Immature natural killer cell (primary cell): ENCODE measurements around the gene HPCA. TPM values are rescaled to one million over a fixed set of nuclear protein-coding genes. Genes with fewer than 3 reads are reported as not detected.

Source experiments
- DNase-seq, 3 donors: peaks; one replicate each; pipeline ENCODE4 v3.0.0; 2022; ENCODE audit warnings: mixed read lengths in 1 of 3
- H3K27ac Mint-ChIP-seq, 6 donors: one replicate each; pipeline ENCODE4 v1.8.0; 2020; ENCODE audit warnings: mixed read lengths in 6 of 6, mild to moderate bottlenecking in 5 of 6, inconsistent platforms in 4 of 6, moderate library complexity in 3 of 6
- H3K27me3 Mint-ChIP-seq, 3 donors: one replicate each; pipeline ENCODE4 v1.8.0; 2020 to 2021; ENCODE audit warnings: low read depth in 3 of 3, mild to moderate bottlenecking in 3 of 3, mixed read lengths in 3 of 3, moderate library complexity in 3 of 3, inconsistent platforms in 1 of 3
- H3K36me3 Mint-ChIP-seq, 3 donors: one replicate each; pipeline ENCODE4 v1.8.0; 2020; ENCODE audit warnings: mixed read lengths in 3 of 3, inconsistent platforms in 2 of 3, mild to moderate bottlenecking in 2 of 3
- H3K4me1 Mint-ChIP-seq, 2 donors: one replicate each; pipeline ENCODE4 v1.8.0; 2020; ENCODE audit warnings: inconsistent platforms in 2 of 2, mild to moderate bottlenecking in 2 of 2, mixed read lengths in 2 of 2, moderate library complexity in 1 of 2
- H3K4me3 Mint-ChIP-seq, 5 donors: one replicate each; pipeline ENCODE4 v1.8.0; 2020; ENCODE audit warnings: mild to moderate bottlenecking in 5 of 5, mixed read lengths in 5 of 5, inconsistent platforms in 3 of 5, moderate library complexity in 3 of 5
- H3K9me3 Mint-ChIP-seq, 6 donors: one replicate each; pipeline ENCODE4 v1.8.0; 2020; ENCODE audit warnings: mild to moderate bottlenecking in 6 of 6, mixed read lengths in 6 of 6, inconsistent platforms in 4 of 6, moderate library complexity in 3 of 6
- polyA plus RNA-seq, 3 donors: library from polyadenylated mRNA; unstranded; fragments of 300-500 nt; fragmentation: Illumina TruSeq; gene quantifications; one replicate each; pipeline ENCODE4 v1.2.3, GENCODE V29; 2021

The HPCA gene
- polyA plus RNA-seq, 3 donors from 2014 or later, result not detected

DNA sequence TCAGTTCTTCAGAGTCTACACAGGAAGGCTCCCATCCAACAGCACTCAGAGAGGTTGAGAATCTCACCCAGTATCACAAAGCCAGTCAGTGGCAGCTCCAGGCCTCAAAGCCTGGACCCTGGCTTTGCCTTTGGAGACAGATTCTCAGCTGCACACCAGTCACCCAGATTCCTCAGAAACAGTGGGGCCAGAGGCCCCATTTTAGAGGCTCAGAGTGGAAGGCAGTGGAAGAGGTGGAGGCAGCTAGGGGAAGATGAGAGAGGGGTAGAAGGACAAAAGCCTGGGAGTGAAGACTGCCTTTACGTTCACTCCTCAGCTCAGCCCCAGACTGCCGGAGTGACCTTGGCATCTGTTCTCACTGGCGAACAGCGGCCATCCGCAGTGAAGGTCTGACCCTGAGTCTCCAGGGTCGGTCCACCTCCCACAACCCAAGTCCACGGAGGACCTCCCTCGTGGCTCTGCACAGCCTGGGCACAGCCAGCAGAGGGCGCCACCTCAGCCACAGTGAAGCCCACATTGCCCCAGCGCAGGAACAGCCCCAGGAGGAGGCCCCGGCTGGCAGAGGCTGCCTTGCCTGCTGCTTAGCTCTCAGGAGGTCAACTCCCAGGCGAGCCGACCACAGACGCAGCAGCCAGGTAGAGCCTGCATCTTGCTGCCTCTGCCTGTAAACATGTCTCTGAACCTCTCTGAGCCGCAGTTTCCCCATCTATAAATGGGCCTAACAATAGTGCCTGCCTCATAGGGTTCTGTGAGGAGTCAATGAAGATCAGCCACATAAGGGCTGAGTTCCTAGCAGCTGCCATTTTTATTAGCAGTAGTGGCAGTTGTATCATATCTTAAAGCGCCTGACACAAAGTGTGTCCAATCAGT lies 9.7 kb upstream of the HPCA start:
- H3K27ac Mint-ChIP-seq, result no peak overlapping the region
- peaks cover 4 to 5% of the 10 kb centered on the region in 2 donors for H3K4me1 Mint-ChIP-seq

DNA sequence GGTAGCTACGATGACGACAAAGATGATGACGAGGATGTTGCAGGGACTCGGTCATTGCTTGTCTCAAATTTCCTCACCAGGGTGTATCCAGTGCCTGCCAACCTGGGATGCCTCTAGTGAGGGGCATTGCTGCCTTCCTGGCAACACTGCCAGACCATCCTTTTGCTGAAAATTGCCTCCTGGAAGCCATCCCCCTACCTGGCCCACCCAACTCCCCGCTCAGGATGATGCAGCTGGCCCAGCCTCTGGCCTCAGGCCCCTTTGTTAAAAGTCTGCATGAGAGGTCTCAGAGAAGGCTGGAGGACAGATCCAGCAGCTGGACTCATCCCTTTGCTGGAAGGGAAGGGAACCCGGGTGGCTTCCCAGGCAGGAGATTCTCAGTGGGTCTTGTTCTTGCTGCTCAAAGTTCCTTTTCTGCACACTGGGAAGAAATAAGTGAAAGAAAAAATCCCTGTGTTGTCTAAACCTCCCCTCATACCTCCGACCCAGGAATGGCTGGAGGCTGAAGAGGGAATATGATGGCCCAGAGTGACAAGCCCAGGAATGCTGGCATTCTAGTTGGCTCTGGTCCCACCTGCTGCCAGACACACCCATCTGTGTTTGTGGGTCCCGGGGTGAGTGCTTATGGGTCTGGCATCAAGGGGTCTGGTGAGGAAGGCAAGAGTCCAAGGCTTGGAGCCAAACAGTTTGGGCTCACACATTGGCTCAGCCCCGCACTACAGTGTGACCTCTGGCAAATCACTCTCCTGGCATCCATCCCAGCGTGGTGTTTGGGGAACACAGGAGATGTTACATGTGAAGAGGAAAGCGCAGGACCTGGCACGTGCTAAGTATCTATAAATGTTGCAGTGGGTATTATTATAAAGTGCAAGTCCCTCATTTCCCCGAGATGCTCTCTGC lies 8.8 kb upstream of the HPCA start:
- no peaks in the 10 kb centered on the region for H3K9me3 Mint-ChIP-seq
- peaks cover 3 to 14% (median 8%) of the 10 kb centered on the region in 3 donors for H3K27me3 Mint-ChIP-seq
- H3K4me1 Mint-ChIP-seq, result peaks cover 0 to 3% of the 10 kb centered on the region in 2 donors
- no peak overlapping the region for H3K27ac Mint-ChIP-seq
- no peak overlapping the region for H3K4me3 Mint-ChIP-seq
- DNase-seq, result no peak
- no peaks in the 10 kb centered on the region for H3K36me3 Mint-ChIP-seq

More for the DNA sequence above, 9.7 kb upstream of the HPCA start:
- H3K4me3 Mint-ChIP-seq, result no peak overlapping the region
- H3K27me3 Mint-ChIP-seq, result peaks cover 3 to 15% (median 9%) of the 10 kb centered on the region in 3 donors
- peak; percentile 47 to 60 (median 51) for DNase-seq
- no peaks in the 10 kb centered on the region for H3K9me3 Mint-ChIP-seq
- no peaks in the 10 kb centered on the region for H3K36me3 Mint-ChIP-seq

DNA sequence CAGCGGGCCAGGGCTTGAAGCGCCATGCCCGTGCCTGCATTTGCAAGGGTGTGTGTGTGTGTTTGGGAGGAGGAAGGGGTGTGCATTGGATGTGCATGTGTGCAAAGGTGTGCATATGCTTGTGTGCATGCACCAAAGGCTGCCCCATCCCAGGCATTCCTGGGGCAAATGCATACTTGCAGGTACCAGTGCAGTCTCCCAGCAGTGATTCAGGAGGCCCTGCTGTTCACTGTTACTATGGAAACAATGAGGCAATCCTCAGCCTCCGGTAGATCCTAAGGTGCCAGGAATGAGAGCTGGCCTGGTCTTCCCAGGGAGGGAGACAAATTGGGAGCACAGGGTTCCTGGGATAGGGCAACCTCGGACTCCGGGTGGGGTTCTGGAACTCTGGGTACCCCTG lies 8.1 kb upstream of the HPCA start:
- Mint-ChIP-seq H3K4me3 (no peak overlapping the region), H3K27me3 (peaks cover 0 to 10% (median 5%) of the 10 kb centered on the region in 3 donors), H3K9me3 (no peaks in the 10 kb centered on the region), H3K27ac (no peak overlapping the region), H3K36me3 (no peaks in the 10 kb centered on the region), H3K4me1 (no peaks in the 10 kb centered on the region)
- no peak for DNase-seq

DNA sequence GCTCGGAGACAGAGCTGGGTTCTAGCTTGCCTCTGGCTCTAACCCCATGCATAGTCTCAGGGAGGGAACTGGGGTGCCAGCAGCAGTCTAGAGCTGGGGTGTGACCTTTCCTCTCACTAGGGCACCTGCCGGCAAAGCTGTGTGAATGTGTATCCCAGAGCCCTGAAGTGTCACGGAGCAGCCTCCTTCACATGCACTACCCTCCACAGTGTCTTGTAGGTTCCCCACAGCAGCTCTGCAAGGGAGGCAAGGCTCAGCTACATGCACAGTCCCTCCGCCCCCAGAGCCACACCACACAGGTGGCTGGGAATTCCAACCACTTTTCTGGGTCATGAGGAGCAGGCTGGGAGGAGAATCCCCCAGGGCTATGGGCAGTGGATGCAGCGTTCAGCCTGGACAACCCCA lies 7.7 kb upstream of the HPCA start:
- Mint-ChIP-seq H3K4me3 (no peak overlapping the region), H3K36me3 (no peaks in the 10 kb centered on the region), H3K27ac (no peak overlapping the region), H3K27me3 (peaks cover 0 to 10% (median 6%) of the 10 kb centered on the region in 3 donors), H3K4me1 (no peaks in the 10 kb centered on the region), H3K9me3 (no peaks in the 10 kb centered on the region)
- DNase-seq, result no peak

DNA sequence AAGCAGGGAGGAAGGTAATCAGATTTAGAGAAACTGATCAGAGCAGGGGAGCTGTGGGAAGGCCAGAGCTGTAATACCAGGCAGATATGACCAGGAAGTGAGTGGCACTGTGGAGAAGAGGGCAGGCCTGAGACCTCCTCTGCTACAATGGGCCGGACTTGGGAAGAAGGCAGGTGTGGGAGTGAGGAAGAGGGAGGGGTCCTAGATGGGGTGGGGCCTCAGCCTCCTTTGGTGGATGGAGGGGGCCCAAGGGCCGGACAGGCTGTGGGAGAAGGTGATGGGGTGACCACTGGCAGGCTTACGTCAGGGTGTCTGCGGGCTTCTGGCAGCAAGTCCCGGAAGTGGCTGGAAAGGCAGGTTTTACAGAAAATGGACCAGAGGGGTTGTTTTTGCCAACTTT lies 5.0 kb upstream of the HPCA start:
- Mint-ChIP-seq H3K9me3 (no peaks in the 10 kb centered on the region), H3K4me3 (no peak overlapping the region), H3K4me1 (peaks cover 0 to 3% of the 10 kb centered on the region in 2 donors), H3K36me3 (no peaks in the 10 kb centered on the region), H3K27me3 (peaks cover 0 to 10% (median 8%) of the 10 kb centered on the region in 3 donors), H3K27ac (no peak overlapping the region)
- DNase-seq, result no peak

DNA sequence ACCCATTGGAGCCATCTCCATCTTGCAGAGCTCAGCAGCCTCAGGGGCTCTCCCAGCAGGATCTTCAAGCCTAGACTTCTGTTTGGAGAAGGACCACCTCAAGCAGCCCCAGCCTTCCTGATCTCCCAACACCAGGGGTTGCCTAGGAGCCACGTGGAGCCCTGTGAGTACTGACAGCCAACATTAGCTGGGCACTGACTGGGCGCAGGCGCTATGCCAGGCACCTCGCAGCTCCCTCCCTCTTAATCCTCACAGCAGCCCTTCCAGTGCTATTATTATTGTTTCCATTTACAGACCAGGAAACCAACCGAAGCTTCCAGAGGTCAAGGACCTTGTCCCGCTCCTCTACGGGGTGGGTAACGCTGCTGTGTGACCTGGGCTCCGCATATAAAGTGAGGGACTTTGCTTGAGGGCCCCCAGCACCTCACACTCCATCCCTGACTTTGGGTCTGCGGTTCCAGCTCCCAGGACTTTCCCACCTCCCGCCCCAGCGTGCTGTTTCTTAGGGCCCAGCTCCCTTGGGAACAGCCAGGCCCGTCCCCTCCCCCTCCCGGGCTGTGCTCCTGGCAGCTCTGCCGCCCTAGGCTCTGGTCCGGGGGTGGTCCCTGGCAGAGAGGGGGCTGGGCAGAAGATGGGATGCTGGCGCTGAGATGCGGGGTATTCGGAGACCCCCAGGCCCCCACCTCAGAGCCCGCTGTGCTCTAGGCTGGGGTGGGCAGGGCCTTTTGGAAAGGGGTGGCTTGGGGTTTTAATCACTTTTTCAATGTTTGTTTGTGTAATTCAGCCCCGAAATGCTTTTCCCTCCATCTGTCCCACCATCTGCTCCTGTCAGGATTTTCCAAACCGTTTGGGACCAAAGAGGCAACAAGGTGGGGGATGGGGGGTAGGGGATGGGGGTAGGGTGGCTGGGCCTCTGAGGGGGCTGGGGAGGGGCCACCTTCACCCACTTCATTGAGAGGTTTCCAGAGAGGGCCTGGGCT lies 4.1 kb upstream of the HPCA start:
- no peak for DNase-seq
- Mint-ChIP-seq H3K4me3 (no peak overlapping the region), H3K27ac (no peak overlapping the region), H3K9me3 (no peaks in the 10 kb centered on the region), H3K4me1 (peaks cover 0 to 4% of the 10 kb centered on the region in 2 donors), H3K27me3 (peaks cover 0 to 9% (median 8%) of the 10 kb centered on the region in 3 donors), H3K36me3 (no peaks in the 10 kb centered on the region)

DNA sequence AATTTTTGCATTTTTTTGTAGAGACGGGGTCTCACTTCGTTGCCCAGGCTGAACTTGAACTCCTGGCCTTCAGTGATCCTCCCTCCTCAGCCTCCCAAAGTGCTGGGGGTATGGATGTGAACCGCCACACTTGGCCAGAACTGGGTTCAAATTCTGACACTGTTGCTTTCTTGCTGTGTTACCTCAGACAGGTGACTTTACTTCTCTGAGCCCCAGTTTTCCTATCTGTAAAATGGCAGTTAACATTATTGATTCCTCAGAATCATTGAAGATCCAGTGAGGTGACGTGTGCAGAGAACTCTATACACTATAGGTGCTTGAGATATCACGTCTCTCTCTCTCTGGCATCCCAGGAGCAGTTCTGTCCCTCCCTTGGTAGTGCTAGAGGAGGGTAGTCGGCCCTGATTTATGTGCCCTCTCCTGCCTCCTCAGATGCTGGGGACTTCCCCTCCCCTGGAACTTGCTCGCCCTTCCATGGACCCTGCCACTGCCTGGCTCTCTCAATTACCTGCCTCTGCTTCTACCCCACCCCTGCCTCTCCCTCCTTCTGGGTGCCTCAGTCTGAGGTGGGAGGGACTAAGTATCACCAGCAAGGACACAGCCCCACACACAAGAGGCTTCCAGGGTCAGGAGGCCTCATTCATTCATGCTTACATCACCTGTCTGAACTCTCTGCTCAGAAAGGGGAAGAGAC lies 2.8 kb upstream of the HPCA start:
- Mint-ChIP-seq H3K36me3 (no peaks in the 10 kb centered on the region), H3K4me3 (no peak overlapping the region), H3K27me3 (peaks cover 6 to 21% (median 8%) of the 10 kb centered on the region in 3 donors), H3K27ac (no peak overlapping the region), H3K9me3 (no peaks in the 10 kb centered on the region), H3K4me1 (peaks cover 0 to 4% of the 10 kb centered on the region in 2 donors)
- DNase-seq, result no peak

DNA sequence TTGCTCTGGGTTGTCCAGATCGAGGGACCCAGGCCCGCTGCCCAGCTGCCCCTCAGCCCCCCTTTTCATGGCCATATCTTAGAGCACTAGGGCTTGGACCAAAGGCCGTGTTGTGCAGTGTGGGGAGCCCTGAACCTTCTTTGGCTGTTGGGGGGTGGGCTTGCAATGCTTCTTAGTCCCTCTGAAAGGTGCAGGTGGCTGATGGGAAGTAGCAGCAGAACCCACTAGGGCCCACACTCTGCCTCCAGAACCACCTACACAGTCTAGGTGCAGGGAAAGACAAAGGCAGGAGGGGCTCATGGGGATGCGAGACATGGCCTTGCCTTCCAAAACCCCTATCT lies 2.3 kb upstream of the HPCA start:
- peaks cover 0 to 4% of the 10 kb centered on the region in 2 donors for H3K4me1 Mint-ChIP-seq
- no peak overlapping the region for H3K27ac Mint-ChIP-seq
- H3K36me3 Mint-ChIP-seq, result no peaks in the 10 kb centered on the region
- H3K9me3 Mint-ChIP-seq, result no peaks in the 10 kb centered on the region
- H3K27me3 Mint-ChIP-seq, result peaks cover 6 to 24% (median 8%) of the 10 kb centered on the region in 3 donors
- no peak for DNase-seq
- H3K4me3 Mint-ChIP-seq, result no peak overlapping the region

DNA sequence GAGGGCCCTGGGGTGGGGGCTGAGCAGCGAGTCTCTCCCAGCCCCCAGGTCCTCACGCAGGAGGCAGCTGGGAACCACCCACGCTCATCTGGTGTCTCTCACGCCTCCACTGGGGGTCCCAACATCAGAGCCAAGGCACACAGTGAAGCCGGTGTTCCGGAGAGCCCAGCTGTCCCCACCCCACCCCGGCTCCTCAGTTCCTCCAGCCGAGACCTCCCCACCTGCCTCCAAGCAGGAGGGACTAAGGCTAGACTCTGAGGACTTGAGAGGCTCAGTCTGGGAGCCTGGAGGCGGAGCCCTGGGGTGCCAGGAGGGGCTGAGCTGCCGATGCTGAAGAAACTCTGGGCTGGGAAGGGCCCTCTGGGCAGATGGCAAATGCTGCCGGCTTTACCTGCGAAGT lies 1.6 kb upstream of the HPCA start:
- no peaks in the 10 kb centered on the region for H3K9me3 Mint-ChIP-seq
- H3K27me3 Mint-ChIP-seq, result peaks cover 6 to 21% (median 13%) of the 10 kb centered on the region in 3 donors

DNA sequence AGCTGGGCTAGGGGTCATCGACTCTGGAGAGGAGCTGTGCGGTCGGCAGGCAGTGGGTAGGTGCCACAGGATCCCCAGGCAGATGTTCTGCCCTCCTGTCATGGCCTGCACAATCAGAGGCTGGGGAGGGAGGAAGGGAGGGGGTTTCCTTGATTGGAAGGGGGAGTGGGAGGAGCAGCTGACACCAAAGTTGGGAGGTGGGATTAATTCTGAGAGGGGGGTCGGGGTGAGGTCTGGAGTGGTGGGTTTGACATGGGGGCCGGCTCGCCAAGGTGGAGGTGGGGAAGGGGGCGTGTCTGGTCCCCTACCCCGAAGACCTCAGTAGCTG lies 651 bp upstream of the HPCA start:
- Mint-ChIP-seq H3K36me3 (no peaks in the 10 kb centered on the region), H3K27ac (no peak overlapping the region), H3K4me1 (peaks cover 0 to 4% of the 10 kb centered on the region in 2 donors), H3K27me3 (peaks cover 6 to 21% (median 15%) of the 10 kb centered on the region in 3 donors), H3K4me3 (peak overlapping the region in 2 of 5 donors; percentile 27 to 44), H3K9me3 (no peaks in the 10 kb centered on the region)
- DNase-seq, result no peak

More for the DNA sequence above, 1.6 kb upstream of the HPCA start:
- Mint-ChIP-seq H3K36me3 (no peaks in the 10 kb centered on the region), H3K4me3 (no peak overlapping the region), H3K4me1 (peaks cover 0 to 4% of the 10 kb centered on the region in 2 donors), H3K27ac (no peak overlapping the region)
- no peak for DNase-seq

DNA sequence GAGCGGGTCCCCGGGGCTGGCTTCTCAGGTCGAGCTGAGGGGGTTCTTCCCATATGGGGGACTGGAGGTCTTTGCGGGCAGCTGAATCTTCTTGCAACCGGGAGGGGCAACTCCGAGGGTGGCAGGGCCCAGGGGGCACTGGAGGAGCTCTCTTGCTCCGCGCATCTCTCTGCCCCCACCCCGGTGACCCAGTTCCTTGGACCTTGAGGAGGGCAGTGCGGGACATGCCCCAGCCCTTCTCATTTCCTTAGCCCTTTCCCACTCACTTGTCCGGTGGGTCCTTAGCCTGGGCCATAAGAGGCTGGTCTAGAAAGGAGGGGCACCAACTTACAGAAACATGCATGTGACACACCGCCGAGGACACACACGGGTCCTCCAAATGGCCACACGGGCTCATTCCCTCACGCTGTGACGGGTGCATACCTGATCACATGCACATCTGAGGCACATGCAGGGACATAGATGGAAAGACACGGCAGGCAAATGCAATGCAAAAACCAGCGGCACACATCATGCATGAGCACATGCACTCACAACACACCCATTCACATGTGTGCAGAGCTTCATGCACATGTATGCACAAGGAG lies 630 bp downstream of the HPCA start:
- H3K4me3 Mint-ChIP-seq, result no peak overlapping the region
- no peak for DNase-seq

DNA sequence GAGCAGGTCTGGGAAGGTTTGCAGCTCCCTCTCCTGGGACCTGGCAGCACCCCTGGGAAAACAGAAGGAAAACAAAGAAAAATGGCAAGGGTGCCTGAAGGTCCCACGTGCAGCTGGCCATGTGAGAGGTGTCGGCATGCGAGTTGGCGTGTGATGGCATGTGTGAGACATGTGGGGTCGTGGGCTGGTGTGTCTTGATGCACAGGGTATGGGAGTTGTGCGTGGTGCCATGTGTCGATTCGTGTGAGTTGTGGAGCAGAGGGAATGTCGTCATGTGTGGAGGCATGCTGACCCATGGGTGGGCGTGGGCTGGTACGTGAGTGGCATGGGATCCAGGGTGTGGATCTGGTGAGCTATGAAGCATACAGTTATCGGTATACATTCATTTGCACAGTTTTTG lies 1.3 kb downstream of the HPCA start:
- Mint-ChIP-seq H3K4me1 (peaks cover 9 to 11% of the 10 kb centered on the region in 2 donors), H3K9me3 (no peaks in the 10 kb centered on the region), H3K27me3 (peaks cover 13 to 28% (median 25%) of the 10 kb centered on the region in 3 donors), H3K36me3 (no peaks in the 10 kb centered on the region), H3K4me3 (no peak overlapping the region), H3K27ac (no peak overlapping the region)
- DNase-seq, result no peak

More for the DNA sequence above, 630 bp downstream of the HPCA start:
- Mint-ChIP-seq H3K36me3 (no peaks in the 10 kb centered on the region), H3K4me1 (peaks cover 2 to 5% of the 10 kb centered on the region in 2 donors), H3K27me3 (peaks cover 7 to 21% (median 21%) of the 10 kb centered on the region in 3 donors), H3K9me3 (no peaks in the 10 kb centered on the region), H3K27ac (no peak overlapping the region)
